PC-3 (cell line): ENCODE results near the gene NAV2.

Source experiments
- CTCF ChIP-seq: fragments of 300-600 bp; sonication (generic); conservative IDR thresholded peaks from 2 replicates; pipeline ENCODE4 v1.5.1; 2017; ENCODE audit warnings: antibody characterized with exemption, low read depth, mild to moderate bottlenecking, low read length
- EZH2phosphoT487 ChIP-seq: fragments of 300-600 bp; sonication (generic); IDR thresholded peaks from 2 replicates; pipeline ENCODE4 v1.6.1; 2018; ENCODE audit warnings: mild to moderate bottlenecking, antibody characterized with exemption, low read length, borderline replicate concordance

- no peak for TF ChIP-seq CTCF
- no peak for TF ChIP-seq EZH2phosphoT487
Measured at GRCh38 chr11:19995145-19995544, 282.5 kb downstream of the NAV2 start.
